ENCODE data around the gene WNT2.
"Not testable (repeated sequence)": the region's sequence is repeated elsewhere in the genome, so short reads cannot be mapped to it uniquely, and the experiment has no call there.

The WNT2 gene

GRCh38 chr7:117312593-117313580 lies 10.0 kb downstream of the WNT2 start:
- no peak for DNase-seq (ENCODE audit: low read depth)

GRCh38 chr7:117308891-117309290 lies 14.0 kb downstream of the WNT2 start:
- no peak overlapping the region for H3K4me3 ChIP-seq (ENCODE audit: low read depth, low read length)
- no peak for TF ChIP-seq CTCF (IDR thresholded peaks at IDR 0.05; ENCODE audit: control insufficient read depth, extremely low read depth, insufficient read depth)
- no peak for DNase-seq (ENCODE audit: low read depth)

More at GRCh38 chr7:117312593-117313580, 10.0 kb downstream of the WNT2 start:
- TF ChIP-seq CTCF (IDR thresholded peaks at IDR 0.05; ENCODE audit: control insufficient read depth, extremely low read depth, insufficient read depth): peak; percentile 55
- H3K4me3 ChIP-seq (ENCODE audit: low read depth, low read length): no peak overlapping the region

GRCh38 chr7:117302396-117302795 lies 20.5 kb downstream of the WNT2 start:
- no peak overlapping the region for H3K4me3 ChIP-seq (ENCODE audit: low read depth, low read length)
- TF ChIP-seq CTCF (IDR thresholded peaks at IDR 0.05; ENCODE audit: control insufficient read depth, extremely low read depth, insufficient read depth): no peak
- no peak for DNase-seq (ENCODE audit: low read depth)

- not testable (repeated sequence) for H3K4me3 ChIP-seq (ENCODE audit: low read depth, low read length); DNase-seq (ENCODE audit: low read depth)
Observed at GRCh38 chr7:117300506-117300905, 22.4 kb downstream of the WNT2 start.

GRCh38 chr7:117297606-117298005 lies 25.3 kb downstream of the WNT2 start:
- DNase-seq (ENCODE audit: low read depth): no peak
- no peak overlapping the region for H3K4me3 ChIP-seq (ENCODE audit: low read depth, low read length)
- TF ChIP-seq CTCF (IDR thresholded peaks at IDR 0.05; ENCODE audit: control insufficient read depth, extremely low read depth, insufficient read depth): no peak

- DNase-seq (ENCODE audit: low read depth): no peak
- TF ChIP-seq CTCF (IDR thresholded peaks at IDR 0.05; ENCODE audit: control insufficient read depth, extremely low read depth, insufficient read depth): no peak
- H3K4me3 ChIP-seq (ENCODE audit: low read depth, low read length): no peak overlapping the region
Observed at GRCh38 chr7:117296066-117296465, 26.8 kb downstream of the WNT2 start.

- H3K4me3 ChIP-seq (ENCODE audit: low read depth, low read length): no peak overlapping the region
- no peak for TF ChIP-seq CTCF (IDR thresholded peaks at IDR 0.05; ENCODE audit: control insufficient read depth, extremely low read depth, insufficient read depth)
- DNase-seq (ENCODE audit: low read depth): no peak
Observed at GRCh38 chr7:117285826-117286225, 37.0 kb downstream of the WNT2 start.

All from LNCaP clone FGC (cell line).